HepG2 (cell line): Measurements from ENCODE around the gene IL1RAPL1. TPM values are rescaled to one million over a fixed set of nuclear protein-coding genes. Genes with fewer than 3 reads are reported as not detected.

Experiments
- ATAC-seq: fragments of 200-7000 bp; cut with Tn5 transposase; 3 replicates; pipeline ENCODE4 v1.9.1; 2020; ENCODE audit warnings: mild to moderate bottlenecking, moderate library complexity
- BruUV-seq: library from RNA; stranded (reverse); fragments of 400-500 nt; replicated peaks from 2 replicates; lab custom pipeline; 2021; lab: Mats Ljungman, UMichigan
- CTCF ChIA-PET: fragments of 300-600 bp; formaldehyde crosslinking; extraction: SDS; loops from one replicate; lab custom pipeline; 2021; ENCODE audit warnings: low total read pairs, inconsistent platforms, low intra/inter-chr PET ratio; lab: Yijun Ruan, JAX
- POLR2A ChIA-PET: fragments of 350-600 bp; sonication (Branson Sonifier 250); formaldehyde crosslinking; loops from one replicate; lab custom pipeline; 2020; ENCODE audit warnings: antibody characterized with exemption, inconsistent platforms; lab: Yijun Ruan, JAX
- DNase-seq: peaks from one replicate; pipeline ENCODE4 v3.0.0-alpha.2; 2015; ENCODE audit warnings: low spot score
- FAIRE-seq: peaks from 3 replicates; lab custom pipeline; 2011; peaks lifted over from hg19 to GRCh38; lab: Jason Lieb, UNC
- H2AFZ ChIP-seq: one replicate; pipeline ENCODE4 v1.6.1; 2011; ENCODE audit warnings: low read length, inconsistent platforms
- H3K27ac ChIP-seq: fragments of 300-600 bp; 3 replicates; pipeline ENCODE4 v1.8.0; 2011; ENCODE audit warnings: mixed run types, mild to moderate bottlenecking, mixed read lengths, low read length, inconsistent platforms; ENCODE audit not compliant: insufficient read depth; ENCODE audit errors: extremely low read length
- H3K27me3 ChIP-seq, 2 experiments: fragments of 200-600 bp in 1 of 2; 2 replicates in 1 of 2; 3 replicates in 1 of 2; pipeline versions ENCODE4 v1.6.0 to v1.8.0; 2011; ENCODE audit warnings: low read length in 2 of 2, mild to moderate bottlenecking in 2 of 2, moderate library complexity in 2 of 2, inconsistent platforms in 1 of 2; ENCODE audit not compliant: insufficient read depth in 2 of 2, control insufficient read depth in 1 of 2
- H3K36me3 ChIP-seq, 2 experiments: fragments of 200-600 bp in 1 of 2; replicated peaks in 1 of 2; 2 replicates in 1 of 2; 3 replicates in 1 of 2; pipeline versions ENCODE4 v1.5.1 to v1.8.0; 2011; ENCODE audit warnings: low read length in 2 of 2, inconsistent platforms in 1 of 2; ENCODE audit not compliant: insufficient read depth in 2 of 2, control insufficient read depth in 1 of 2
- H3K4me1 ChIP-seq: 2 replicates; pipeline ENCODE4 v1.5.1; 2012; ENCODE audit warnings: low read length, inconsistent platforms; ENCODE audit not compliant: insufficient read depth
- H3K4me2 ChIP-seq: 2 replicates; pipeline ENCODE4 v1.6.0; 2011; ENCODE audit warnings: low read depth, low read length, inconsistent platforms
- H3K4me3 ChIP-seq, 3 experiments: fragments of 200-600 bp in 1 of 3; sonication (generic), shearing (Covaris generic) in 1 of 3; replicated peaks in 1 of 3; 2 replicates each; pipeline ENCODE4 v1.5.1; 2011 to 2016; ENCODE audit warnings: low read length in 3 of 3, inconsistent platforms in 2 of 3, low read depth in 2 of 3, mild to moderate bottlenecking in 2 of 3, control low read depth in 1 of 3, mixed read lengths in 1 of 3; ENCODE audit not compliant: insufficient read depth in 1 of 3
- H3K79me2 ChIP-seq: one replicate; pipeline ENCODE4 v1.6.1; 2011; ENCODE audit warnings: low read length, inconsistent platforms; ENCODE audit not compliant: insufficient read depth
- H3K9ac ChIP-seq: 2 replicates; pipeline ENCODE4 v1.6.0; 2011; ENCODE audit warnings: mild to moderate bottlenecking, low read depth, low read length, inconsistent platforms; ENCODE audit not compliant: insufficient read depth
- H3K9me3 ChIP-seq: 2 replicates; pipeline ENCODE4 v1.5.1; 2012; ENCODE audit warnings: mild to moderate bottlenecking, low read length
- H4K20me1 ChIP-seq: 2 replicates; pipeline ENCODE4 v1.6.0; 2011; ENCODE audit warnings: inconsistent platforms, mild to moderate bottlenecking, low read length, moderate library complexity; ENCODE audit not compliant: insufficient read depth
- ATF3 ChIP-seq: sonication (generic); formaldehyde crosslinking; IDR thresholded peaks from 2 replicates; pipeline ENCODE4 v1.4.0; 2020; ENCODE audit warnings: missing genetic modification reagents
- CEBPB ChIP-seq: IDR thresholded peaks from 2 replicates; pipeline ENCODE4 v1.6.1; 2011; ENCODE audit warnings: low read depth, low read length, improper control_type of control experiment, borderline replicate concordance
- HHEX ChIP-seq: IDR thresholded peaks from 2 replicates; pipeline ENCODE4 v1.6.1; 2016; ENCODE audit warnings: control low read depth
- HNF4A ChIP-seq: sonication (generic); formaldehyde crosslinking; IDR thresholded peaks from 2 replicates; pipeline ENCODE4 v1.4.0; 2020; ENCODE audit warnings: missing genetic modification reagents
- PHB2 ChIP-seq: fragments of 450-650 bp; IDR thresholded peaks from 2 replicates; pipeline ENCODE4 v1.6.1; 2018; ENCODE audit not compliant: partially characterized antibody
- SATB2 ChIP-seq: sonication (generic); formaldehyde crosslinking; IDR thresholded peaks from 2 replicates; pipeline ENCODE4 v1.5.0; 2020; ENCODE audit warnings: missing genetic modification reagents
- SMYD3 ChIP-seq: sonication (generic); formaldehyde crosslinking; IDR thresholded peaks from 2 replicates; pipeline ENCODE4 v1.8.1; 2023; ENCODE audit warnings: mild to moderate bottlenecking, missing genetic modification reagents
- ZBTB44 ChIP-seq: sonication (generic); formaldehyde crosslinking; IDR thresholded peaks from 2 replicates; pipeline ENCODE4 v1.4.0; 2020; ENCODE audit warnings: missing genetic modification reagents
- ZNF143 ChIP-seq: sonication (generic); formaldehyde crosslinking; IDR thresholded peaks from 2 replicates; pipeline ENCODE4 v1.4.0; 2020; ENCODE audit warnings: missing genetic modification reagents
- ZNF282 ChIP-seq: fragments of 450-650 bp; IDR thresholded peaks from 2 replicates; pipeline ENCODE4 v1.6.1; 2018; ENCODE audit not compliant: partially characterized antibody
- ZNF331 ChIP-seq: sonication (generic); formaldehyde crosslinking; IDR thresholded peaks from 2 replicates; pipeline ENCODE4 v1.4.0; 2020; ENCODE audit warnings: missing genetic modification reagents
- ZNF510 ChIP-seq: sonication (generic); formaldehyde crosslinking; IDR thresholded peaks from 2 replicates; pipeline ENCODE4 v1.4.0; 2020; ENCODE audit warnings: low read depth, mild to moderate bottlenecking, missing genetic modification reagents
- ZXDC ChIP-seq: sonication (generic); formaldehyde crosslinking; IDR thresholded peaks from 2 replicates; pipeline ENCODE4 v1.5.0; 2020; ENCODE audit warnings: mild to moderate bottlenecking, missing genetic modification reagents
- WGBS: methylation state at CpG from one replicate; pipeline ENCODE4 v1.1.6; 2017; ENCODE audit warnings: low lambda C conversion rate; 5-methylcytosine and 5-hydroxymethylcytosine counted together
- in situ Hi-C: cut with HindIII; loops from 2 replicates; pipeline ENCODE4 v1.10.0; 2017; ENCODE audit warnings: low pct_unique_long_range_greater_than_20kb; ENCODE audit not compliant: extremely low pct_ligation_motif_present
- intact Hi-C: fragments of 100-400 bp; cut with micrococcal nuclease; formaldehyde crosslinking; loops from one replicate; pipeline ENCODE4 v1.10.0; 2022; ENCODE audit not compliant: unreplicated experiment
- polyA plus RNA-seq, 8 experiments: library from polyadenylated mRNA; depleted of rRNA in 3 of 8; stranded (reverse) in 7 of 8; unstranded in 1 of 8; fragments of >200 nt; fragmentation: Illumina TruSeq in 4 of 8; extraction: Trizol in 4 of 8; gene quantifications; 2 replicates each; pipeline versions ENCODE4 v1.2.1 to v1.2.3, GENCODE V29; 2011 to 2016; ENCODE audit warnings: low read depth in 4 of 8, missing spikeins in 1 of 8, mixed read lengths in 1 of 8; ENCODE audit not compliant: insufficient read depth in 1 of 8
- total RNA-seq, 5 experiments: library from RNA; depleted of rRNA; stranded (reverse); fragments of >200 nt; fragmentation: Illumina TruSeq; extraction: Trizol; gene quantifications; 2 replicates each; pipeline ENCODE4 v1.2.3, GENCODE V29; 2016; ENCODE audit warnings: low read depth in 1 of 5

IL1RAPL1 gene
- total and polyA plus RNA-seq, 2 of the 13 experiments (the other 11 are each of a cell fraction or from before 2014, with no cell fraction given): 0.04 TPM; not detected in 1

- Histone ChIP-seq H3K79me2 (no peaks in the 10 kb centered on the region), H3K27ac (no peak overlapping the region), H4K20me1 (no peaks in the 10 kb centered on the region), H3K4me1 (no peaks in the 10 kb centered on the region), H3K4me3 (no peak overlapping the region), H3K9me3 (no peaks in the 10 kb centered on the region)
- no TSS peak for BruUV-seq
- no peak for DNase-seq
- CTCF ChIA-PET: no interaction called here
- FAIRE-seq: no peak
- POLR2A ChIA-PET: no interaction called here
- in situ Hi-C loops (no loop called here), intact Hi-C loops (no loop called here)
- TF ChIP-seq PHB2 (no peak), ZBTB44 (CRISPR knock-in tag) (no peak), SATB2 (CRISPR knock-in tag) (no peak), ZNF282 (no peak), ZNF510 (CRISPR knock-in tag) (no peak), ZNF331 (CRISPR knock-in tag) (no peak), ZNF143 (no peak), ATF3 (CRISPR knock-in tag) (no peak), HHEX (no peak), SMYD3 (no peak), HNF4A (CRISPR knock-in tag) (no peak), CEBPB (no peak), ZXDC (no peak)
- TF ChIP-seq, all 625 proteins: peak for 0
- Histone ChIP-seq H3K9ac (no peak overlapping the region), H3K4me2 (no peak overlapping the region), H3K27me3 (no peaks in the 10 kb centered on the region), H2AFZ (no peak overlapping the region), H3K36me3 (no peaks in the 10 kb centered on the region)
- ATAC-seq: no peak
- WGBS: 72% methylated on average over 2 of the region's 2 CpGs
These were observed 21.8 kb downstream of the IL1RAPL1 start for GRCh38 chrX:28609003-28609402.
